Upper lobe of right lung (tissue), 1 donor: ENCODE measurements around the gene HCRT. TPM values are rescaled to one million over a fixed set of nuclear protein-coding genes. Genes with fewer than 3 reads are reported as not detected.

Source experiments
- ATAC-seq: fragments of 200-7000 bp; cut with Tn5 transposase; one replicate; pipeline ENCODE4 v1.9.1; 2020; ENCODE audit warnings: mild to moderate bottlenecking, moderate library complexity
- DNase-seq: peaks from one replicate; pipeline ENCODE4 v3.0.0-alpha.2; 2020
- H3K27ac ChIP-seq: fragments of 200-600 bp; one replicate; pipeline ENCODE4 v1.8.0; 2022
- H3K27me3 ChIP-seq: fragments of 200-600 bp; one replicate; pipeline ENCODE4 v1.8.0; 2022; ENCODE audit warnings: mild to moderate bottlenecking
- H3K36me3 ChIP-seq: fragments of 200-600 bp; one replicate; pipeline ENCODE4 v1.8.0; 2022
- H3K4me1 ChIP-seq: fragments of 200-600 bp; one replicate; pipeline ENCODE4 v1.8.0; 2022
- H3K4me3 ChIP-seq: fragments of 200-600 bp; one replicate; pipeline ENCODE4 v1.8.0; 2022; ENCODE audit warnings: mild to moderate bottlenecking
- H3K9me3 ChIP-seq: fragments of 200-600 bp; one replicate; pipeline ENCODE4 v1.8.0; 2022
- intact Hi-C: fragments of 100-400 bp; cut with DNase I; formaldehyde crosslinking; loops from one replicate; pipeline ENCODE4 v1.11.0; 2022
- long read RNA-seq: library from polyadenylated mRNA; unstranded; transcript quantifications from one replicate; pipeline ENCODE4 v2.0.0, GENCODE V29; 2021
- total RNA-seq: library from RNA; stranded (reverse); fragmentation: NEBNext Ultra II Directional; extraction: Animal tissue kit (Norgen Biotek cat#: 25700); gene quantifications from one replicate; pipeline ENCODE4 v1.2.1, GENCODE V29; 2021
- TF ChIP-seq, protein P1 (sequence below): fragments of 200-600 bp; IDR thresholded peaks from one replicate; pipeline ENCODE4 v1.8.0; 2022; ENCODE audit warnings: antibody characterized with exemption
- donor health status: DM: no; HTN: yes; CAD: no; lungs with severe emphysema.

Gene HCRT, protein sequence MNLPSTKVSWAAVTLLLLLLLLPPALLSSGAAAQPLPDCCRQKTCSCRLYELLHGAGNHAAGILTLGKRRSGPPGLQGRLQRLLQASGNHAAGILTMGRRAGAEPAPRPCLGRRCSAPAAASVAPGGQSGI
- total RNA-seq, result not detected
- long read RNA-seq, result 0 reads

- TF ChIP-seq, protein P1, sequence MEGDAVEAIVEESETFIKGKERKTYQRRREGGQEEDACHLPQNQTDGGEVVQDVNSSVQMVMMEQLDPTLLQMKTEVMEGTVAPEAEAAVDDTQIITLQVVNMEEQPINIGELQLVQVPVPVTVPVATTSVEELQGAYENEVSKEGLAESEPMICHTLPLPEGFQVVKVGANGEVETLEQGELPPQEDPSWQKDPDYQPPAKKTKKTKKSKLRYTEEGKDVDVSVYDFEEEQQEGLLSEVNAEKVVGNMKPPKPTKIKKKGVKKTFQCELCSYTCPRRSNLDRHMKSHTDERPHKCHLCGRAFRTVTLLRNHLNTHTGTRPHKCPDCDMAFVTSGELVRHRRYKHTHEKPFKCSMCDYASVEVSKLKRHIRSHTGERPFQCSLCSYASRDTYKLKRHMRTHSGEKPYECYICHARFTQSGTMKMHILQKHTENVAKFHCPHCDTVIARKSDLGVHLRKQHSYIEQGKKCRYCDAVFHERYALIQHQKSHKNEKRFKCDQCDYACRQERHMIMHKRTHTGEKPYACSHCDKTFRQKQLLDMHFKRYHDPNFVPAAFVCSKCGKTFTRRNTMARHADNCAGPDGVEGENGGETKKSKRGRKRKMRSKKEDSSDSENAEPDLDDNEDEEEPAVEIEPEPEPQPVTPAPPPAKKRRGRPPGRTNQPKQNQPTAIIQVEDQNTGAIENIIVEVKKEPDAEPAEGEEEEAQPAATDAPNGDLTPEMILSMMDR, result no peak
- intact Hi-C loops, result no loop called here
- DNase-seq, result no peak
- peak within 1 kb of the TSS; percentile 72 for H3K27ac ChIP-seq
- H3K36me3 ChIP-seq, result no peaks in the 10 kb centered on the region
- no peak for ATAC-seq
- H3K4me1 ChIP-seq, result peaks cover 33% of the 10 kb centered on the region
- H3K4me3 ChIP-seq, result peak within 1 kb of the TSS; percentile 63
- no peaks in the 10 kb centered on the region for H3K9me3 ChIP-seq
- H3K27me3 ChIP-seq, result peaks cover 18% of the 10 kb centered on the region
Observed at GRCh38 chr17:42184713-42185620, at the start of gene HCRT. Gene HCRT (minus strand): TSS chr17:42185452. CDS start chr17:42185365, 87 bp downstream.

DNA sequence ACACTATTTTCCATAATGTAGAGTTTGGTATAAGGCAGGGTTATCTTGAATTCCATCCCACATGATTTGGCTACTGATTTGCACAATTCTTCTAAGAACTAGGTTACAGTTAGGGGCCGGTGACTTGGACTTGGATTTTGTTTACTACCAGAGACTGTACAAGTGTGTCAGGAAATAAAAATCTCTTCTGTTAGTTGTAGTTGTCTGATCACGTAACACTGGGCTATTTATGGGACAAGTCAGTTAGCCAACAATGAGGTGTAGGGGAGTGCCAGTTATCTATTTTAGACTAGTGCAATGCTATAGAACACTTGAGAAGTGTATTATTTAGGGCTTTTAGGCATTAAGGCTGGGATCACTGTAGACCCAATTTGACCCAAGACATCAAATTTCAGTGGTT, 48.7 kb upstream of the HCRT start:
- ATAC-seq (no peak), DNase-seq (no peak)
- no peaks in the 10 kb centered on the region for H3K27me3 ChIP-seq
- no peak overlapping the region for H3K27ac ChIP-seq
- no peaks in the 10 kb centered on the region for H3K9me3 ChIP-seq
- peaks cover 7% of the 10 kb centered on the region for H3K4me1 ChIP-seq
- TF ChIP-seq, protein P1, result no peak
- H3K4me3 ChIP-seq, result no peak overlapping the region
- H3K36me3 ChIP-seq, result no peaks in the 10 kb centered on the region
- intact Hi-C loops, result no loop called here

DNA sequence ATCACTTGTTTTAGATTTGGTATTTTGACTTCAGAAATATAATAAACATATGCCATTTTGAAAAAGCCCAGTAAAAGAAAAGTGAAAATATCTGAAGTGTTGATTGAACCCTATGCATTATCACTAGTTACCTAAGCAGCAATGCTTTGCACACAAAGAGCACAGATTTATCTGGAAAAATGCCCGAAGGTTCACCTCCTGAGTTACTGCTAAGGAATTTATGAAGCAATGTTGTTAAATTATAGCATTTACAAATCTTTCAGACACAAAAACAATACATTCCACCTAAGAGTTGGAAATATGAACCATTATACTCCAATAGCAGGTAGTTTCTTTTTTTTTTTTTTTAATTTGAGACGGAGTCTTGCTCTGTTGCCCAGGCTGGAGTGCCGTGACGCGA, 47.9 kb upstream of the HCRT start:
- DNase-seq (no peak), ATAC-seq (no peak)
- TF ChIP-seq, protein P1, result no peak
- intact Hi-C loops, result no loop called here
- Histone ChIP-seq H3K4me3 (no peak overlapping the region), H3K9me3 (no peaks in the 10 kb centered on the region), H3K36me3 (no peaks in the 10 kb centered on the region), H3K4me1 (peaks cover 12% of the 10 kb centered on the region), H3K27ac (no peak overlapping the region), H3K27me3 (no peaks in the 10 kb centered on the region)

- ATAC-seq (no peak), DNase-seq (no peak)
- Histone ChIP-seq H3K36me3 (peaks cover 4% of the 10 kb centered on the region), H3K27me3 (no peaks in the 10 kb centered on the region), H3K4me3 (no peak overlapping the region), H3K9me3 (no peaks in the 10 kb centered on the region), H3K4me1 (peaks cover 21% of the 10 kb centered on the region), H3K27ac (no peak overlapping the region)
- intact Hi-C loops, result no loop called here
- TF ChIP-seq, protein P1, result no peak
Observed at GRCh38 chr17:42230225-42230624, 45.0 kb upstream of the HCRT start.

- peak overlapping the region; percentile 36 for H3K27ac ChIP-seq
Observed at GRCh38 chr17:42227849-42228700, 42.8 kb upstream of the HCRT start.

More at GRCh38 chr17:42227849-42228700, 42.8 kb upstream of the HCRT start:
- Histone ChIP-seq H3K9me3 (no peaks in the 10 kb centered on the region), H3K4me3 (no peak overlapping the region), H3K36me3 (peaks cover 18% of the 10 kb centered on the region), H3K27me3 (no peaks in the 10 kb centered on the region), H3K4me1 (peaks cover 15% of the 10 kb centered on the region)
- no peak for DNase-seq
- TF ChIP-seq, protein P1, result no peak
- intact Hi-C loops, result no loop called here
- ATAC-seq, result no peak
